ENCODE data around the gene ROR2.

- TF ChIP-seq POLR2A (IDR thresholded peaks at IDR 0.05) (no peak), CTCF (IDR thresholded peaks at IDR 0.05) (no peak), POLR2AphosphoS5 (IDR thresholded peaks at IDR 0.05) (no peak)
These were observed 366.7 kb downstream of the ROR2 start for GRCh38 chr9:91583161-91583875.
